GM18868 (cell line): Measurements from ENCODE around the gene P4HA3.

Source experiments
- ATAC-seq: cut with Tn5 transposase; IDR thresholded peaks from one replicate; pipeline ENCODE4 v1.9.1; 2021; ENCODE audit warnings: mild to moderate bottlenecking, moderate library complexity; ENCODE audit not compliant: unreplicated experiment

Gene P4HA3

GRCh38 chr11:74318241-74318932 is 6.9 kb upstream of the P4HA3 start:
- ATAC-seq, result no peak

GRCh38 chr11:74316772-74317505 is 5.5 kb upstream of the P4HA3 start:
- ATAC-seq, result no peak

DNA sequence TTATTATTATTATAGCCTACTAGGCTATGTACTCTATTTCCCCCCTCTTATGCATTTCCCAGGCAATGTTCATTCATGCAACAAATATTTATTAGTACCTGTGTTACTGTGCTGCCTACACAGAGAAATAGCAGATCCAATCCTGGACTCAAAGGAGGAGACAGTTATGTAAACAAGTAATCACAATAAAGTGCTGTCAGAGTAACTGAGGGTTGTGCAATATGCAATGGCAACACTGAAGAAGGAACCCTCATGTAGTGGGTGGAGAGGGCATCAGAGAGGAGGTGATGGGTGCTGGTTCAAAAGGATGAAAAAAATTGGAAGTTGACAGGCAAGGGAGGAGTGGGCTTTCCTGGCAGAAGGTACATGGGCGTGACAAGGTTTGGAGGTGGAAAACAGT is 886 bp upstream of the P4HA3 start:
- ATAC-seq, result no peak

GRCh38 chr11:74310857-74311256 is 583 bp downstream of the P4HA3 start:
- ATAC-seq, result no peak

- ATAC-seq, result no peak
Measured at GRCh38 chr11:74307434-74307833, 4.0 kb downstream of the P4HA3 start.

DNA sequence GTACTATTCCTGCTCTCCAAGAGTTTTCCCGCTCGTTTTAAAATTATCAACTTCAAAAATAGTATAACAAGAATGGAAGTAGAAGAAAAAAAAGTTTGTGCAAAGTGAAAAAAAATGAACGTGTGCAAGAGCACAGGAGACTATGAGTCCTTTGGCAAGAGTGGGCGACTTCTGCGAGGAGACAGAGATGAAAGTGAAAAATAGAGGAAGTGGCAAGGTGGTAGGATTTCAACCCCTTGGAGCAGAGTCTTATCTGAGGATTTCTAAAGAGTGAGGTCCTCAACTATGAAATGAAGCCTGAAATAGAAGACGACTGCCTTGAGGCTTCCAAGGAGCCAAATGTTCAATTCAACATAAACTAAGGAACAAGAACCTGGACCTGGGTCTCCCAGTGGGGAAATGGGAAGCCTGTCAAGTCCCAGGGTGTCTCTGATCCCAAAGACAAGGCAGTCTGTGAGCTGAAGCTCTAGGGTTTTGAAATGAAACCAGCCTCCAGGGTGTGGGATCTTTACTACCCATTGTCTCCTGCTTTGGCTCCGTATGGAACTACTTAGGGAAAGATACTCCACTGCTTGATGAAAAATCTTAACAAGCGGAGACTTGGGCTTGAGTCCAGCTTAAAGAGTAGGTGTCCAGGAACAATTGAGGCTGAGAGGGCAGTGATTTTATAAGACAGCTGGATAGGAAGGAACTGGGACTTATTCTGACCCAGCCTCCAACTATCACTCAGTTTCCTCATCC is 4.8 kb downstream of the P4HA3 start:
- no peak for ATAC-seq

DNA sequence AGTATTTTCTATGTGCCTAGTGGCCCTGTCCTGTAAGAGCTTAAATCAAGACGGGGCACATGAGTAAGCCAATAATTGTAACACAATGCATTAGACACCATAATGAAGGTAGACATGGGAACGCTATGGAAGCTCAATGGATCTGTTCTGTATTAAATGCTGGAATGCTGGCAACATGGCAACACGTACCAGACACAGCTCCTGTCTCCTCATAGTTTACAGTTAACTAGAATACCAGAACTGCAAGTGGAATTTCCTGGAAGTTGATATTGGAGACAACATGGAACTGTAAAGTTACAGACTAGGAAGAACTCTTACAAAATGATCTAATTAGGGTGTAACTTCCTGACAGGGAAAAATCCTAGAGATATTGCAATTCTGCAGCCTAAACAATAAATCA is 12.4 kb downstream of the P4HA3 start:
- ATAC-seq, result no peak

GRCh38 chr11:74297484-74297883 is 14.0 kb downstream of the P4HA3 start:
- ATAC-seq, result no peak

DNA sequence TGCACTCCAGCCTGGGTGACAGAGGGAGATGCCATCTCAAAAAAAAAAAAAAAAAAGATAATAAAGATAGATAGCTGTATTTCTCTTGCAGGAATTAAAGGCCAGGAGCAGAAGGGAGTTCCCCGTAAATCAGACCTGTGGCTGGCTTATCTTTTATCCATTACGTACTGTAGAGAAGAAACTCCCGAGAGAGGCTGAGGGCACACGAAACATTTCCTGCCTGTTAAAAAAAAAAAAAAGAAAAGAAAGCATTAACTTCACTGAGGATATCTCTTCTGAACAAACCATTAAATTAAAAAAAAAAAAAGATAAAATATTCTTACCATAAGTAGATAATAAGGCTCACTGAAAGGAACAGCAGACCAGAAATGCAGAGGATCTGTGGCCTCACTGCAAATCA is 22.5 kb downstream of the P4HA3 start:
- no peak for ATAC-seq

GRCh38 chr11:74288161-74288560 is 23.3 kb downstream of the P4HA3 start:
- no peak for ATAC-seq

DNA sequence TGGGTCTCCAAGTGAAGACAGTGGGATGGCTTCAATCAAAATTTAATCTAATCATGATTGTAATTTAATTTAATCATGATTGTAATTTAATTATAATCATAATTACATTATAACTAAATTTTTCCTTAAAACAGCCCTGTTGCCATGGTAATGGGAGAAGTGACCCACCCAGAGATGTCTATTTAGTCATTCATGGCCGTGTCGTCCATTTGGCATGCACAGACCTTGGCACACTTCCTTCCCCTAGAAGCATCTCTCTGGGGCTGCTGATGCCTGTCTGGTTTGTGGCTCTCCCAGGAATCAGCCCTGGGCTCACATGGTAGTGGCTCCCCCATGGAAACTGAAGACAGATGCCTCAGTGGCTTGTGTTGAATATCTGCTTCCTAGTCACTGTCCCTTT is 27.0 kb downstream of the P4HA3 start:
- ATAC-seq, result no peak

DNA sequence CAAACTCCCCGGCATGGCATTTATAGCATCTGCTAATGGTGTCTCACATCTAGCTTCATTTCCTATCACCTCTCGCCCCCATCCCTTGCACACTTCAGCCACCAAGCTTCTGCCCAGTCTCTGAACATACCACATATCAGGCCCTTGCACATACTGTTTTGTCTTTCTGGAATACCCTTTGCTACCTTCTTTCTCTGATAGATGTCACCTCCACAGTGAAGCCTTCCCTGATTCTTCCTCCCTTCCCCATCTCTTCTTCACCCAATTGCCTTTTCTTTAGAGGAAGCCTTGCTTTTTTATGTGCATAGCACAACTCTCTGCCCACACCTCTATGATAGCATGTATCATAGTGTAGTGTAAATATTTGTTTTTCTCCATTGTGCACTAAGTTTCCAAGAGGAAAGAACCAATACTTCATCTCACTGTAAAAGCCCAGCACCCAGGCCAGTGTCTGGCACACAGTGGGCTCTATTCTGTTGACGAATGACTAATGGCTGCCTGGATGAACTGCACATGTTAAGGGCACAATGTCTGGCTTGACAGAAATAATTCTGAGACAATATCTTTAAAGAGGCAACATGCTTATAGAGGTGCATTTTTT is 27.8 kb downstream of the P4HA3 start:
- no peak for ATAC-seq

DNA sequence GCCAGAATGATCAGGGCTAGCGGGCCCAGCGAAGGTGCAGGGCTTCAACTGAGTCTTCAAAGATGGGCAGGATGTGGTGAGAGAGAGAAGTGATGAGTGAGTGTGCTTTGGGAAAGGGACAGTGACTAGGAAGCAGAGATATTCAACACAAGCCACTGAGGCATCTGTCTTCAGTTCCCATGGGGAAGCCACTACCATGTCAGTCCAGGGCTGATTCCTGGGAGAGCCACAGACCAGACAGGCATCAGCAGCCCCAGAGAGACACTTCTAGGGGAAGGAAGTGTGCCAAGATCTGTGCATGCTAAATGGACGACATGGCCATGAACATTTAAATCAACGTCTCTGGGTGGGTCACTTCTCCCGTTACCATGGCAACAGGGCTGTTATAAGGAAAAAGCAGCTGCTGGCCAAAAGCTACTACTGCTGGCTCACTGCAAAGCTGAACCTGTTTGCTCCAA is 28.5 kb downstream of the P4HA3 start:
- no peak for ATAC-seq

- no peak for ATAC-seq
Measured at GRCh38 chr11:74282421-74282820, 29.0 kb downstream of the P4HA3 start.

DNA sequence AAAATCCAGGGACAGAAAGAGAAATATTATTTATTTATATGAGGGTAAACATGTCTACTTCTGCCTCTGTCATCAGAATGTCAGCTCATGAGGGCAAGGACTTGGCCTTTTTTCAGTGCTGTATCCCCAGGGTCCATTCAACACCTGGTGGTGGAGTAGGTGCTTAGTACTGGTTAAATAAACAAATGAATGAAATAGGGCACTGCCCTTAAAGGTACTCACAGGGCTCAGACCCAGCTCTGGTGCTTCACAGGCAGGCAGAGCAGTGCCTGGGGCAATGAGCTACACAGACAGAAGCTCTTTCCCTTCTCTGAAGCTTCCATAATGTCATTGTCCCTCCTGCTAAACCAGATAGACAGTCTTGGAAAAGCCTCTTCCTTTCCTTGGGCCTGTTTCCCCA is 30.9 kb downstream of the P4HA3 start:
- ATAC-seq, result no peak

DNA sequence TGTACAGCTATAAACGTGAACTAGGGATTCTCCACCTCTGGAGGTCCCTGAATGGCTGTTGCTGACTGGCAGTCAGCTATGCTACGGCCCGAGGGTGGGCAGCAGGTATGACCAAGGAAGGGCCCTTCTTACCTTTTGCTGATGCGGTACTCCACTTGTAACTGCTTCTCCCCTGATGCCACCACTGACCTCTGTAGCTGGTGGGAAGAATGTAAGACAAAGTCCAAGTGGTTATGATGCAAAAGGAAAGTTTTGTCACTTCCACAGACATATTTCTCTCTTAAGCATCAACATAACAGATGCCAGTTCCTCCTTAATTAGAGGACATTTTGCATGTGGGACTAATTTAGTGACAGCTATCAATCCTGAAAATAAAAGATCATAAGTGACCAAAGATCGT is 32.2 kb downstream of the P4HA3 start:
- ATAC-seq, result no peak

- ATAC-seq, result no peak
Measured at GRCh38 chr11:74278721-74279161, 32.7 kb downstream of the P4HA3 start.

- ATAC-seq, result no peak
Measured at GRCh38 chr11:74278103-74278502, 33.3 kb downstream of the P4HA3 start.

GRCh38 chr11:74276581-74276980 is 34.9 kb downstream of the P4HA3 start:
- no peak for ATAC-seq

DNA sequence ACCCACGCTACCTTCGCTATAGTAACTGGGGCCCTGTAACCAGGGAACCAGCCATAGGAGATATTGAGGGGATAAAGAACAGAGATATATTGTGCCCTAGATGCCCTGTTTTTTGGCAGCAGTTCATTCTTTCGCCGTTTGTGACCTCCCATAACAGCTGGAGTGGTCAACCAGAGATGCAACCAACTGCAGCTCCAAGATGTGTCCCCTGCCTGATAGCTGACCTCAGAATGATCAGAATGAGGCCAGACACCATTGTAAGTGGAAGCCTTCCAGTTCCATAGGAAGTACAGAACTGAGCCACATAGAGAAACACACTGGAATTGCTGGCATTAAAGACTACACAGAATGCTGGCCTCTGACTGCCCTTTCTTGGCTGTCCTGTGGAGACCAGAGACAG is 39.2 kb downstream of the P4HA3 start:
- no peak for ATAC-seq

DNA sequence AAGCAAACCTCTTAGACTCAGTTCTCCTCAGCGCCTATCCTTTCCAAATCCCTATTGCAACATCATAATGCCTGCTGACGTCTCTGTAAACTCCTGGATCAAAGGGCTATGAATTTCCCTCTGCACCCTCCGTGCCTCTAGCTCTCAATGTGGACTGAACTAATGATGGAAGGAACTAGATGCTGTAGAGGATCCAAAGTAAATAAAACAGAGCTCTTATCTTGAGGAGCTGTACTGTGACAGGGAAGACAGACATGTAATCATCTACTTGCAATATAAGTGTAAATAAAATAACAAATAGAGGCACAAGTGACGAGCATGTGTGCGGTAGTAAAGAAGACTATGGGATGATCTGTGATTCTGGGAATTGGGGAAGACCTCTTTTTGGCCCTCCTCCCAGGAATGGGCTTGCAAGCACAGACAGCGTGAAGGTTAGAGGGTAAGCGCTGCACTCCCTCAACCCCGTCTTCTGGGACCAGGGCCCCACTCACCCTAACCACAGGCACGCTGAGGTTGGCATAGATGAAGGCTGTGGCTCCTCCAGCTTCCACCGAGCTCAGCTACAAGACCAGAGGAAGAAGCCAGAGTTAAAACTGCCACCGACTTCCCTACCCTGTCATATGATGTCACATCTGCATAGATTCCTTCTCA is 42.2 kb downstream of the P4HA3 start:
- ATAC-seq, result no peak
